ENCODE measurements around the gene P2RY6.

P2RY6 gene

DNA sequence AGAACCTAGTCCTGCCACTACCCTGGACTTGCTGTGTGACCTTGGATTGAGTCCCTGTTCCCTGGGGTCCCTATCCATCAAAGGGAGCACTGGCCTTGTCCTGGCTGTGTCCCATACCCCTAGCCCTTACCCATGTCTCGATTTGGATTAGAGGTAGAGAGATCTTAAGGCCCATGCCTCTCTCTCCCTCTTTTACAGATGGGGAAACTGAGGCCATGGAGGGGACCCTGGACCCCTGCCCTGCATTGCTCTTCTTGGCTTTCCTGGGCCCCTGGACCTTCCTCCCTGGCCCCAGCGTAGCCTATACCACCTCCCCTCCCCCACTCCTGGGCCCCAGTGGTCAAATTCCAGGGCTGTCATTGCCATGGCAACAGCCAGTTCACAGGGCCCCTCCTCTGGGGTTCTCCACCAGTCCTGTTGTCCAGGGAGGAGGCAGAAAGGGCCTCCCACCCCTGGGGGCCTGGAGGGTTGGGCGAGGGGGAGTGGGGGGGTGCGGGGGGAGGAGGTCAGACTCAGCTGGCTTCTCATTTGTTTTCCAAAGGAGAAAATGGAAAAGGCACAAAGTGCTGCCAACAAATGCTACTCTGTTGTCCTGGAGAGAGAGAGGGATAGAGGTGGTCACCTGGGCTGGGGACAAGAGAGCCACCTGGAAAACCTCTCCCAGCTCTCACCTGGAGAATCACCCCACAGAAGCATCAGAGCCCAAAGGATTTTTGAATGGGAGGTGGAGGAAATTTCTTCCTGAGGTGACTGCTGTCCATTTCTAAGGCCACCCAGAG lies 59.2 kb downstream of the P2RY6 start:
- H3K4me3 ChIP-seq (ENCODE audit: insufficient read depth, low read depth, low read length, poor library complexity, severe bottlenecking) = no peak overlapping the region
- H3K36me3 ChIP-seq (ENCODE audit: control insufficient read depth, insufficient read depth, low read length) = no peaks in the 10 kb centered on the region
- no peak overlapping the region for H3K27ac ChIP-seq (ENCODE audit: insufficient read depth, low read length, poor library complexity, severe bottlenecking)
- DNase-seq = no peak
- no peaks in the 10 kb centered on the region for H3K4me1 ChIP-seq (ENCODE audit: control insufficient read depth, insufficient read depth, low read length, poor library complexity, severe bottlenecking)
- H3K9me3 ChIP-seq (ENCODE audit: control insufficient read depth, low read length) = no peaks in the 10 kb centered on the region
- no peaks in the 10 kb centered on the region for H3K27me3 ChIP-seq (replicated peaks; ENCODE audit: control insufficient read depth, insufficient read depth, low read length, poor library complexity, severe bottlenecking)

DNA sequence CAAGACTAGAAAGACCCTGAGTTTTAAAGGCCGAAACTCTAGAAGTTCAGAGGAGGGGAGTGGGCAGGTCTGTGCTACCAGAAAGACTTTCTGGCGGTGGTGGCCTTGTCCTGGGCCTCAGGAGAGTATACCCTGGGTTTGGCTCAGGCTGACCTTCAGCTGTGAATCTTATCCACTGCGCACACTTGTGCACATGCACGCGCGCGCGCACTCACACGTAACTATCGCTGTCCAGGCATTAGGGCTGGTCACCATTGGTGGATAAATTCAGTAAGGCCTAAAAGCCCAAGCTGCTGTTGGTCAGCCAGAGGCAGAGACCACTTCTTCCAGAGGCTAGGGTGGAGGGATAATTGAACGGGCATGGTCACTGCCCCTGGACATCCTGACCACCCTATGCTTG lies 61.0 kb downstream of the P2RY6 start:
- Histone ChIP-seq H3K36me3 (ENCODE audit: control insufficient read depth, insufficient read depth, low read length) (no peaks in the 10 kb centered on the region), H3K4me1 (ENCODE audit: control insufficient read depth, insufficient read depth, low read length, poor library complexity, severe bottlenecking) (no peaks in the 10 kb centered on the region), H3K9me3 (ENCODE audit: control insufficient read depth, low read length) (no peaks in the 10 kb centered on the region), H3K4me3 (ENCODE audit: insufficient read depth, low read depth, low read length, poor library complexity, severe bottlenecking) (no peak overlapping the region), H3K27me3 (replicated peaks; ENCODE audit: control insufficient read depth, insufficient read depth, low read length, poor library complexity, severe bottlenecking) (no peaks in the 10 kb centered on the region), H3K27ac (ENCODE audit: insufficient read depth, low read length, poor library complexity, severe bottlenecking) (no peak overlapping the region)
- no peak for DNase-seq

DNA sequence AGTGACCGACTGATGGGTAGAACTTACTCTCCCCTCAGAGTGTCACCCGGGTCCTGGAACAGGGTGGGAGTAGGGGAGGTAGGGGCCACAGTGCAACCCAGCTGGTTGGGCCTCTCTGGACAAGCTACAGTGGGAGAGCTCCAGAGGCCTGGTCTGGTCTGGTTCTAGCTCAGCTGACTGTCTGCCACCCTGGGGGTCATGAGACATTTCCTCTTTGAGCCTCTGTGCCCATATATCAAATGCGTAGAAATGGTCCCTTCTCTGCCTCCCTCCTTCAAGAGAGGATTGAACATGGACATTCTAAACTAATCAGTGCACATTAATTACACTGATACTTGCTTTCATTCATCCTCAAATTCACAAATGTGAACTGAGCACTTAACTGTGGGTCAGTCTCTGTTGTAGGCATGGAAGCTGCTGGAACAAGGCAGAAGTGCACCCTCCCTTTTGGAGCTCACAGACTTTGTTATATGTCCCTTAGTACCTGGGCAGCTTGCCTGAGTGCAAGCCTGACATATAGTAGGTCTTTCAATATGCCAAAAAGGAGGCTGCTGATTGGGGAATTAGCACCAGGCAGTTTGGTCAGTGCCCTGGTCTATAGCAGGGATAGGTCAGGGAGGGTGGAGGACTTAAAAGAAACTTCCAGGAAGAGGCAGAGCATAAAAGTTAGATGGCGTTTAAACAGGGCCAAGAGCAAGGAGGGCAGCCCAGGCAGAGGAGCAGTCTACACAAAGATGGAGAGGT lies 61.7 kb downstream of the P2RY6 start:
- no peaks in the 10 kb centered on the region for H3K9me3 ChIP-seq (ENCODE audit: control insufficient read depth, low read length)
- H3K27me3 ChIP-seq (replicated peaks; ENCODE audit: control insufficient read depth, insufficient read depth, low read length, poor library complexity, severe bottlenecking) = no peaks in the 10 kb centered on the region
- no peak overlapping the region for H3K27ac ChIP-seq (ENCODE audit: insufficient read depth, low read length, poor library complexity, severe bottlenecking)
- H3K4me1 ChIP-seq (ENCODE audit: control insufficient read depth, insufficient read depth, low read length, poor library complexity, severe bottlenecking) = no peaks in the 10 kb centered on the region
- H3K36me3 ChIP-seq (ENCODE audit: control insufficient read depth, insufficient read depth, low read length) = no peaks in the 10 kb centered on the region
- H3K4me3 ChIP-seq (ENCODE audit: insufficient read depth, low read depth, low read length, poor library complexity, severe bottlenecking) = no peak overlapping the region
- no peak for DNase-seq

DNA sequence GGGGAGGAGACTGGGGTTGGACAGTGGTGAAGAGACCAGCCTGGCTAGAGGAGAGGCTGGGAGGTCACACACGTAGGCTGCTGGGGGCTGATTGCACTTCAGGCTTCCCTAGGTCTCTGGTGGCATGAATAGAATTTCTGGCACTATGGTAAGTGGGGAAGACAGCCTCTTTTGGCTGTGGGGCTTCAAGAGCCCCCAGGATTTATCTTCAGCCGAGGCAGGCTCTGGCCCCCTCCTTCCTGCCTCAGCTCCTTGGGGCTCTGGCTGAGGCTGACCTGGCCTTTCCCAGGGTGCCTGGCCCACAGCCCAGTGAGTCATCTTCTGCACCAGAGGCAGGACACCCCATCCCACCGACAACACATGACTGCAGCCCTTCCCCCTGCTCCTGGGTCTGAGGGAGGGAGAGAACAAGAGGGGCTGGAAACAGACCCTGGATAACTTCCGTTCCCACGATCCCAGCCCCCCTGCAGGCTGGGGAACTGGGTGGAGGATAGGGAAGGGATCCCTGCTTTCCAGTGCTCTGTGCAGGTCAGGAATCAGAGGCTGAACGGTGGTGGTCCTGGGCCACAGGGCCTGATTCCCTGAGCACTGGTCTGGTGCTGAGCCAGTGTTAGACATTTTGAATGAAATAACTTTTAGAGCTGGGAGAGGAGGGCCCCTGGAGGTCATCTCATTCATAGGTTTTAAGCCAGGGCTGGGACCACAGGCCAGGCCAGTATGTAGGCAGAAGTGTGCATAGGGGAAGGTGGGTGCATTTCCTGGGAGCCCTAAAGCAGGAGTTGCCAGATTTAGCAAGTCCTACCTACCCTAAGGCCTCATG lies 62.5 kb downstream of the P2RY6 start:
- DNase-seq = no peak
- no peaks in the 10 kb centered on the region for H3K27me3 ChIP-seq (replicated peaks; ENCODE audit: control insufficient read depth, insufficient read depth, low read length, poor library complexity, severe bottlenecking)
- no peaks in the 10 kb centered on the region for H3K36me3 ChIP-seq (ENCODE audit: control insufficient read depth, insufficient read depth, low read length)
- H3K27ac ChIP-seq (ENCODE audit: insufficient read depth, low read length, poor library complexity, severe bottlenecking) = no peak overlapping the region
- no peaks in the 10 kb centered on the region for H3K9me3 ChIP-seq (ENCODE audit: control insufficient read depth, low read length)
- H3K4me1 ChIP-seq (ENCODE audit: control insufficient read depth, insufficient read depth, low read length, poor library complexity, severe bottlenecking) = no peaks in the 10 kb centered on the region
- H3K4me3 ChIP-seq (ENCODE audit: insufficient read depth, low read depth, low read length, poor library complexity, severe bottlenecking) = no peak overlapping the region

DNA sequence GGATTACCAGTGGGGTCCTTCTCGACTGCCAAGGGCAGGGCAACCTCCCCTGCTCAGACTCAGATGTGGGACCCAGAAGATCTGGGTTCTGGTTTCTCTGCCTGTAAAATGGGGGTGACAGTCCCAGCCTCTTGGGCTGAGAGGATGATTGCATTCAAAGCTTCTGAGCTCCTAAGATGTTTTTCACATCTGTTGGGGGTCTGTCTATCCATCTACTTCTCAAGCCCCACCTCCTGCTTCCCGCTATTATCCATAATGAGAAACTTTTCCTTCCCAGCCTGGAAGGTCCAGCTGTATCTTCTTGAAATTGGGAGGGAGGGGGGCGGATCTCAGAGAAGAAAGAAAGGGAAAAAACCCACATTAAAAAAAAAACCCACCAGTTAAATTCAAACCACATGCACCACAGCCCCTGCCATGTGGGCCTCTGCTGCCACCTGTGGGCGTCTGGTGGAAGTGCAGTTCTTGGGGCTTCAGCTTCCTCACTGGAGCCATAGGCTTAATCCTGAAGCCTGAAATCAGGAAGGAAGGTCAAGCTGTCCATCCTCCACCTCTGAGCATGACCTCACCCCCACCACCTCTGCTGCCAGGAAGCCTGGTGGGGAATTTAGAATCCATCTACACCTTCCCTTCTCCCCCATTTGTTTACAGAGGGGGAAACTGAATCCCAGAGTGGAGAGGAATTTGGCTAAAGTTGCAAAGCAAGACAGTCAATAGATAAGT lies 63.2 kb downstream of the P2RY6 start:
- Histone ChIP-seq H3K4me1 (ENCODE audit: control insufficient read depth, insufficient read depth, low read length, poor library complexity, severe bottlenecking) (no peaks in the 10 kb centered on the region), H3K9me3 (ENCODE audit: control insufficient read depth, low read length) (no peaks in the 10 kb centered on the region), H3K27ac (ENCODE audit: insufficient read depth, low read length, poor library complexity, severe bottlenecking) (no peak overlapping the region), H3K27me3 (replicated peaks; ENCODE audit: control insufficient read depth, insufficient read depth, low read length, poor library complexity, severe bottlenecking) (no peaks in the 10 kb centered on the region), H3K4me3 (ENCODE audit: insufficient read depth, low read depth, low read length, poor library complexity, severe bottlenecking) (no peak overlapping the region), H3K36me3 (ENCODE audit: control insufficient read depth, insufficient read depth, low read length) (no peaks in the 10 kb centered on the region)
- DNase-seq = peak; percentile 52 to 68 (median 61)

DNA sequence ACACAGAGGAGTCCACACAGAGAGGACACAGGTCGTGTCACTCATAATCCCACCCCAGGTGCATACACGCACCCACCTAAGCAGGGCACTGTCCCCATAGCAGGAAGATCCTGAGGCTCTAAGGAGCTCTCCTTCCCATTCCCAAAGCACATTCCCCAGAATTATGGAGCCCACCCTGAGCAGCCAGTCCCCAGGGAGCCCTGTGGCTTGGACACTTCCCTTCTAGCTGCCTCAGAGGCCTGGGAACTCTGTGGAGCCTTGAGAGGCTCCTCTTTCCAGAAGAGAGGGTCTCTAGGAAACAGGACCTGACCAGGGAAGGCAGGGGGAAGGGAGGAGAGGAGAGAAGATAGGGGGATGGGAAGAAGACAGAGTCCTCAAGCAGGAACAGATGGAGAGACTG lies 65.7 kb downstream of the P2RY6 start:
- H3K27me3 ChIP-seq (replicated peaks; ENCODE audit: control insufficient read depth, insufficient read depth, low read length, poor library complexity, severe bottlenecking) = no peaks in the 10 kb centered on the region
- H3K9me3 ChIP-seq (ENCODE audit: control insufficient read depth, low read length) = no peaks in the 10 kb centered on the region
- no peak overlapping the region for H3K4me3 ChIP-seq (ENCODE audit: insufficient read depth, low read depth, low read length, poor library complexity, severe bottlenecking)
- no peak overlapping the region for H3K27ac ChIP-seq (ENCODE audit: insufficient read depth, low read length, poor library complexity, severe bottlenecking)
- no peaks in the 10 kb centered on the region for H3K36me3 ChIP-seq (ENCODE audit: control insufficient read depth, insufficient read depth, low read length)
- H3K4me1 ChIP-seq (ENCODE audit: control insufficient read depth, insufficient read depth, low read length, poor library complexity, severe bottlenecking) = no peaks in the 10 kb centered on the region
- DNase-seq = no peak

DNA sequence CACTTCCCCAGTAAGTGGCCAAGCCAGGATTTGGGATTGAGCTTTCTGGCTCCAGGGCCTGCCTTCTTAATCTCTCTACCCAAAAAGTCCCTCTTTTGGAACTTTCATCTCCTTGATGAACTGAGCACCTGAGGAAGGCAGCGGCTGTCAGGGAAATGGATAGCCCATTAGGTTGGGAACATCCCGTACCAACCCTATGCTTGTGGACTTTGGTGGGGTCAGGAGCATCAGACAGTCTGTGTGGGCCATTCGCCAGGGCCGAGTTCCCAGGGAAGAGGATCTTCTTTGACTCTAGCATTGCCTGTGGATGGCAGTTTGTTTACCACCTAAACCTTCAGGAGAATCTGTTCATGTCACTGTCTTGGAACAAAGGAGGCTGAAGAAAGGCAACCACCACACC lies 66.1 kb downstream of the P2RY6 start:
- DNase-seq = no peak
- no peak overlapping the region for H3K4me3 ChIP-seq (ENCODE audit: insufficient read depth, low read depth, low read length, poor library complexity, severe bottlenecking)
- no peaks in the 10 kb centered on the region for H3K9me3 ChIP-seq (ENCODE audit: control insufficient read depth, low read length)
- no peaks in the 10 kb centered on the region for H3K36me3 ChIP-seq (ENCODE audit: control insufficient read depth, insufficient read depth, low read length)
- no peaks in the 10 kb centered on the region for H3K4me1 ChIP-seq (ENCODE audit: control insufficient read depth, insufficient read depth, low read length, poor library complexity, severe bottlenecking)
- H3K27me3 ChIP-seq (replicated peaks; ENCODE audit: control insufficient read depth, insufficient read depth, low read length, poor library complexity, severe bottlenecking) = no peaks in the 10 kb centered on the region
- H3K27ac ChIP-seq (ENCODE audit: insufficient read depth, low read length, poor library complexity, severe bottlenecking) = no peak overlapping the region

DNA sequence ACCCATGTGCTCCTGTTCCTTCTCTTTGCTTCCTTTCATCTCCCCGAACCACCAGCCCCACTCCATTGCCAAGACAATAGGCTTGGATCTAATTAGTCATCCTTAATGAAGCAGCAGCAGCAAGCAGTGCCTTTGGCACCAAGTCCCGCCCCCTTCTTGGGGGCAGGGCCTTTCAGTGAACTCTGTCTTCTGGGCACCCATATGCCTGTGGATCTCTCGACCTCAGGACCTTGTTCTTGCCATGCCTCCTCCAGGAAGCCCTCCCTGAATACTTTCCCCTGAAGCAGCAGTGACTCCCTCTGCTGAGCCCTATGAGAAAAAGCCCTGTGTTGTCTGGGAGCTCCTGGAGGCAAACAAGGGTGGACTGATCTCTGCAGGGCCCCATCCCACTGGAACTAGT lies 68.0 kb downstream of the P2RY6 start:
- Histone ChIP-seq H3K4me3 (ENCODE audit: insufficient read depth, low read depth, low read length, poor library complexity, severe bottlenecking) (no peak overlapping the region), H3K9me3 (ENCODE audit: control insufficient read depth, low read length) (no peaks in the 10 kb centered on the region), H3K27ac (ENCODE audit: insufficient read depth, low read length, poor library complexity, severe bottlenecking) (no peak overlapping the region), H3K36me3 (ENCODE audit: control insufficient read depth, insufficient read depth, low read length) (no peaks in the 10 kb centered on the region), H3K27me3 (replicated peaks; ENCODE audit: control insufficient read depth, insufficient read depth, low read length, poor library complexity, severe bottlenecking) (no peaks in the 10 kb centered on the region), H3K4me1 (ENCODE audit: control insufficient read depth, insufficient read depth, low read length, poor library complexity, severe bottlenecking) (no peaks in the 10 kb centered on the region)
- DNase-seq = no peak

DNA sequence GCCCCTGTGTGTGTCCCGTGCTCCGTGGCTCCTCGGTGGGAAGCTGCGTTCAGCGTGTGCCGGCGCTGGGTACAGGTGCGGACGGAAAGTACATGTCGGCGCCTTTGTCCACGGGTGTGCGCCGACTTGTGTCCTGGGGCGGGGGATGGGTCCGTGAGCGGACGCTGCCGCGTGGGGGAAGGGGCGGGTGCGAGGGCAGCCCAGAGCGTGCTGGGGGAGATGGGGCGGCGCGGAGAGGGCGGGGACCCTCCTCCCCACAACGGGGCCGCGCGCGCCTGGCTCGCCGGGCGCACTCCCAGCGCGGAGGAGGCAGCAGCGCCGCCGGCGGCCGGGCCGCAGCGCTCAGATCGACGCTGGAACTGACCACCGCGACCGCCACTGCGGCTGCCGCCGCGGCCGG lies 70.5 kb downstream of the P2RY6 start:
- no peak overlapping the region for H3K27ac ChIP-seq (ENCODE audit: insufficient read depth, low read length, poor library complexity, severe bottlenecking)
- no peaks in the 10 kb centered on the region for H3K27me3 ChIP-seq (replicated peaks; ENCODE audit: control insufficient read depth, insufficient read depth, low read length, poor library complexity, severe bottlenecking)
- no peaks in the 10 kb centered on the region for H3K4me1 ChIP-seq (ENCODE audit: control insufficient read depth, insufficient read depth, low read length, poor library complexity, severe bottlenecking)
- no peak for DNase-seq
- H3K36me3 ChIP-seq (ENCODE audit: control insufficient read depth, insufficient read depth, low read length) = no peaks in the 10 kb centered on the region
- no peak overlapping the region for H3K4me3 ChIP-seq (ENCODE audit: insufficient read depth, low read depth, low read length, poor library complexity, severe bottlenecking)
- no peaks in the 10 kb centered on the region for H3K9me3 ChIP-seq (ENCODE audit: control insufficient read depth, low read length)
